CD4-positive, alpha-beta T cell treated with Interleukin-6 at 100 ng/mL for 8 hours (primary cell): ENCODE results near the gene CAMP.

ENCODE experiments used
- DNase-seq: peaks from one replicate; pipeline ENCODE4 v3.0.0-alpha.2; 2020; ENCODE audit warnings: mixed read lengths, low spot score

CAMP gene

DNA sequence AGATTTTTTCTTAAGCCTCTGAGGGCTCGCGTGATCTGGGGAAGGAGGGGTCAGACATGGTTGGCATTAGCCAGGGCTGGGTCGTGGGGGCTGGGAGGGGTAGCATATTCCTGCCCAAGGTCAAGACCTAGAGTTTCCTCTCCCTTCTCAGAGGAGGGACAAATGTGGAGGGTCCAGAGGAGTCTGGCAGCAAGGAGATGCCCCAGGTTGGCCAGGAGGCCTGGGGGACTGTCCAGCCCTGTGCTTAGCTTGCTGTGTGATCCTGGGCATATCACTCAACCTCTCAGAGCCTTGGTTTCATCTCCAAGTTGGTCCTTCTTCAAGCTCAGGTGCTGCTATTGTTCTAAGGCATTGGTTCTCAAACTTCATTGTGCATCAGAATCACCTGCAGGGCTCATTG is 9.1 kb upstream of the CAMP start:
- no peak for DNase-seq

GRCh38 chr3:48215019-48215418 is 8.3 kb upstream of the CAMP start:
- no peak for DNase-seq

- no peak for DNase-seq
Observed at GRCh38 chr3:48215466-48215865, 7.8 kb upstream of the CAMP start.

- no peak for DNase-seq
Observed at GRCh38 chr3:48215876-48216275, 7.4 kb upstream of the CAMP start.

GRCh38 chr3:48217449-48217848 is 5.8 kb upstream of the CAMP start:
- no peak for DNase-seq

DNA sequence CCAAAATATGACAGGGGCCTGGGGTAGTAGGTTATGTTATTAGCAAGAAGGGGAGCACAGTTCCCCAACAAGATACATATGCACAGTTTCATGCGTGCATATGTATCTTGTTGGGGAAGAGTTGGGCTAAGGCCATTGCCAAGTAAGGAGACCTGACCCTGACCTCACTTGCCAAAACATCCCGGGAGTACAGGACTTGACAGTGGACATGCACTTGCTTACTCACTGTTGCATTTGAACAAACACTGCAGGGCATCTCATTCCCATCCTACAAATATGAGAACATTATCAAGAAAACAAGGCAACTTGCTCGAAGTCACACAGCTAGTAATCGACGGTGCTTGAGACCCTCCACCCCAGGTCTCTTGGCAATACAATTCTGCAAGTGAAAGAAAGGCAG is 4.8 kb upstream of the CAMP start:
- DNase-seq = no peak

DNA sequence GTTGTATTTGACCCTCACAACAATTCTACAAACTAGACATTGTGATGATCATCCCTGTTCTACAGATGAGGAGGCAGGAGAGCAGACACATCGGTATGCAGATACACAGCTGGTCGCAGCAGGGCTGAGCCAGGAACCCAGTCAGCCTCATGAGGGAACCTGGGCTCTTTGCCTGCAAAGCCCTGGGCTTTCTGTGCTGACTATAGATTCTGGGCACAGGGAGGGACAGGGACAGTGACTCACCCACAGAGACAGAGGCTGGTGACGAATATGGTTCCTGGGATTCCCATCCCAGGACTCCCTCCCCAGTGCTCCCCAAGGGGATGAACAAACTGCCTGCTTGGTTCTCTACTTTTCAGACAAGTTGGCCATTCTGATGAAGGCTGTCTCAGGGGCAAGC is 3.8 kb upstream of the CAMP start:
- no peak for DNase-seq

DNA sequence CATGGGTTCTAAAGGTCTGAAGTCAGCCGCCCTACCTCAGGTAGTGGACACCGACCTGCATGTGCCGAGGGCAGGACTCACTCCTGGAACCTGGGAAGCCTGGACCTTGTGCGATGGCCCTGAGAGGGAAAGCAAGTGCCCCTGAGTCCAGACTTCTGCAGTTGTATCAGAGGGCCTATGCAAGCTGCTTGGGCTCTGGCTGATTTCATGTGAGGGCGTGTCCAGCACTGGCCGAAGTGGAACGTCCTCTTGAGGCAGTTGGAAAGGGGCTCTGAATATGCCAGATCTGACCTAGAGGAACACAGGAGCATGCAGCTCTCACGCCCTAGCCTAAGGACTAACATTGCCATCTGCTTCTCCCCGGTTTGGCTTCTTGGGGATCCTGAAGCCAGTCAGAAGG is 2.5 kb upstream of the CAMP start:
- DNase-seq = no peak

- no peak for DNase-seq
Observed at GRCh38 chr3:48225587-48225986, 2.3 kb downstream of the CAMP start.

GRCh38 chr3:48226939-48227338 is 3.6 kb downstream of the CAMP start:
- no peak for DNase-seq

DNA sequence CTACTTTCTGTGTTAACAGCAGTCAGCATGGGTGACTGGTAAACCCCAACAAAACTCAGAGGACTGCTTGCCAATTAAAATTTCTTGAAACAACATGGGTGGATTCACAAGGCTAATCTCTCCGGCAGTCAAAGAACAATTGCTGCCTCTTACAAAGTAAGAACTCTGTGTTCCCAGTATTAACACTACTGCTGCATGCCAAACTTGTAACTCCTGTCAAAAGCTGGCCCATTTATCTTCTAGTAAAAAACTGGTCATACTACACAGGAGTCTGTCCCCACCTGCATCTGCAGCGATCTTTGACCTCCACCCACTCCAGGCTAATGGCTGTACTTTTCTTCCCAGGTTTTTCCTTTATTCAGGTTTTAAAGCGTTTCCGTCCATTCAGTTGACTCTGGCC is 8.9 kb downstream of the CAMP start:
- DNase-seq = no peak

DNA sequence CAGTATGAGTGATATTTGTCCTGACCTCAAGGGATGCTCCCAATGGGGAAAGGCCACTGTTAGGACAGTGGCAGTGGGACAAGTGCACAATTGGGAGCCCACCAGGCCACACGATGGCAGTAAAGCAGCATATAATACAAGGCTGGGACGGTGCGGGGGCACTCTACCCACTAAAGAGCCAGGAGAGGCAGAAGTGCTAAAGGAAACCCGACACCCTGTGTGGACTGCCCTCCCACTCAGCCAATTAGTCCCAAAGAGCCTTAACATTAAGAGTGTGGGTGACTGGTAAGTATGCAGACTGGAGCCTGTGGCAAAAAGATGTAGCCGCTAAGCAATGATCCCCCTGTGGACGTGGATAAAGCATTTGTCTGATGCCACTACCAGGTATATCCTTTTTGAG is 9.4 kb downstream of the CAMP start:
- peak; percentile 49 for DNase-seq

GRCh38 chr3:48233542-48233941 is 10.2 kb downstream of the CAMP start:
- no peak for DNase-seq

DNA sequence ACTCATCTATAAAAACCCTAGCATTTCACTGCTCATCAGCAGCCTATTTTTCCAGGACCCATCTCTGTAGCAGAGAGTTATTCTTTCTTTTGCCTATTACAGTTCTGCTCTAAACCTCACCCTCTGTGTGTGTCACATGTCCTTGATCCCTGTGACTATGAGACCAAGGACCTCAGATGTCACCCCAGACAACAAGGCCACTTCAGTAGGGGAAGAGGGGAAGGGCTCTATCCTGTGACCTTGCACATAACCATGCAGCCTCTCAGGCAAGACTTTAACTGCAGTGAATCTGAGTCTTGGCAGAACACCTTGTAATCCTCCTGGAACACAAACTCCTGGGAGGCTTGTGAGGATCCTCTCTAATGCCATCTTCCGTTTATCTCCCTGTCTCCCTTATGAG is 13.2 kb downstream of the CAMP start:
- DNase-seq = no peak

- no peak for DNase-seq
Observed at GRCh38 chr3:48238531-48239085, 15.3 kb downstream of the CAMP start.

DNA sequence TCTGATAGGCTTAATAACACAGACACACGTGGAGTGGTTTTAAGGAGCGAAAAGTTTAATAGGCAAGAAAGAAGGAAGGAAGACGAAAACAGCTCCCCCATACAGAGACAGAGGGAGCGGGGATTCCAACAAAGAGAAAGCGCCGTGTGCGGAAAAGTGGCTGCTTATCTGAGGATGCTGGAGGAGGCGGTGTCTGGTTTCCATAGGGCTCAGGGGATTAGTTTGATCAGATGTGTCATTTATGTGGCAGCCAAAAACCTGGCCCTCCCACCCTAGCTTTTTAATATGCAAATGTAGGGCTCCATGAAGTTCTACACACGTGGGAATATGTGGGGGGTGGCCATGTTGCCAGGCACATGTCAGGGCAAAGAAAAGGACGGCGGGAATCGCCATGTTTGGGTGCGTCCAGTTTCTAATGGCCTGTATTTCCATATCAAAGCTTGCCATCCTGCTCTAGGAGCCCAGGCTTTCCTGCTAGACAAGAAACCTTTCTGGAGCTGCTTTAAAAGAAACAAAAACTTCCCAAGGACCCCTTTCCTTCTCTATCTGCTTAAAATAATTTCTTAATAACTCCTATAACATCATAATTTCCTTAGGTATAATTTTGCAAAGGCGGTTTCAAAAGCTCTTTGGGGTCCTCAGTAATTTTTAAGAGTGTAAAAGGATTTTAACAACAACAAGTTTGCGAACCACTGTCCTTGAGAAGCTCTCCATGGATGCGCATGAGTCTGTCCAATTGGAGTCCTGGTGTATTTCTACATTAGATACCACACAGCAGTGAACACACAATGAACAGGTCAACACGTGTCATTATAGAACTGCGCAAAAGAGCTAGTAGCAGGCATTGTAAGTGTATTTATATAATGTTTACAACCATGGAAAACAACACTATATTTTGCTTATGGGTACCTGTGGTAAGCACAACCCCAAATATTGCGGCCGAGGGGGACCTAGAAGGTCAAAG is 17.0 kb downstream of the CAMP start:
- DNase-seq = no peak

DNA sequence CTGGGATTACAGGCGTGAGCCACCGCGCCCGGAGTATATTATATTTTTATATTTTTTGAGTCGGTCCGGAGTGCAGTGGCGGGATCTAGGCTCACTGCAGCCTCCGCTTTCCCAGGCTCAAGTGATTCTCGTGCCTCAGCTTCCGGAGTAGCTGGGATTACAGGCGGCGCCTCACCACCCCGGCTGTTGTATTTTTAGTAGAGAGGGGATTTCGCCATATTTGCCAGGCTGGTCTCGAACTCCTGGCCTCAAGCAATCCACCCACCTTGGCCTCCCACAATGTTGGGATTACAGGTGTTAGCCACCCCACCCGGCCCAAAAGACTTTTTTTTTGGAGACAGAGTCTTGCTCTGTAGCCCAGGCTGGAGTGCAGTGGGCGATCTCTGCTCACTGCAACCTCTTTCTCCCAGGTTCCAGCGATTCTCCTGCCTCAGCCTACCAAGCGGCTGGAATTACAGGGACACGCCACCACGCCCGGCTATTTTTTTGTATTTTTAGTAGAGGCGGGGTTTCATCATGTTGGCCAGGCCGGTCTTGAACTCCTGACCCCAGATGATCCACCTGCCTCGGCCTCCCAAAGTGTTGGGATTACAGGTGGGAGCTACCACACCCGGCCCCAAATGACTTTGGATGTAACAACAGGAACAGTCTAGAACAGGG is 18.6 kb downstream of the CAMP start:
- DNase-seq = no peak

DNA sequence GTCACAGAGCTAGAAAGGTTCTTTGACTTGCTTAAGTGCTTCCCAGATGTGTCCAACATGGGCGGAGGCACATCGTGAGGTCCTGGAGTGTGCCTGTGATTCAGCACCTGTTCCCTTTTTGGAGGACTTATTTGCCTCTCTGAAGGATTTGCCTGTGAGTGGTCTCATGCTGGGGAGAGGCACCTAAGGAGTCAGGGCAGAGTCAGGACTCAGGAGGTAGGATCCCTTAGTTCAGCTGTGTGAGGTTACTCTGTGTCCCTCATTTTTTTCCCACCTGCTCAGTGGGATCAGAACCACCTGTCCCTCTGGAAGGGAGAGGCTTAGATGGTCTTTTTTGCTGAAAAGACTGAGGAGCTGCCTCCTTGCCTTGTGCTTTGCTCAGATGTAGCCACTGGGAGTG is 20.6 kb downstream of the CAMP start:
- no peak for DNase-seq

- no peak for DNase-seq
Observed at GRCh38 chr3:48244461-48244860, 21.2 kb downstream of the CAMP start.

GRCh38 chr3:48245136-48245535 is 21.8 kb downstream of the CAMP start:
- DNase-seq = no peak

- no peak for DNase-seq
Observed at GRCh38 chr3:48247401-48247811, 24.1 kb downstream of the CAMP start.

- no peak for DNase-seq
Observed at GRCh38 chr3:48248095-48248850, 25.0 kb downstream of the CAMP start.
